Stimulated activated CD8-positive, alpha-beta memory T cell treated with anti-CD3 and anti-CD28 coated beads, Interleukin-12 subunit alpha, Interleukin-12 subunit beta, amount 100 ng/mL, for 24 hours (primary cell): ENCODE results near the gene EID1.

Source experiments
- DNase-seq: peaks from one replicate; pipeline ENCODE4 v3.0.0-alpha.2; 2020; ENCODE audit errors: extremely low read depth

EID1 gene

DNA sequence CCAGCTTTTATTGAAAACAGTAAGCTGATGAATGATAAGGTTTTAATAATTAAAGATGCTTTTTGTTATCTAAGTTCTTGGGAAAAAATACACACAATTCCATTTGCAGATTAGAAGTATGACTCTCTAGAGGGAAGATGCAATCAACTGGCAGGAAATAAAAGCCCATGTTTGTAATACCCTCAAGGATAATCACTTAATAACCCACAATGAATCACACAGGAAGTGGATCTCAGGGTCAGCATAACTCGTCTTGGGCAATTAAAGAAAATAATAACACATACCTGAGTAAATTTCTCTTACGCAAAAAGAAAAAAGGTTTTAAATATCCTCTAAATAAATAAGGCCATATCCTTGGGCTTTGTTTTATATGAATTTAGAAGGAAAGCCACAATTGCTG, 9.4 kb upstream of the EID1 start:
- DNase-seq = no peak

DNA sequence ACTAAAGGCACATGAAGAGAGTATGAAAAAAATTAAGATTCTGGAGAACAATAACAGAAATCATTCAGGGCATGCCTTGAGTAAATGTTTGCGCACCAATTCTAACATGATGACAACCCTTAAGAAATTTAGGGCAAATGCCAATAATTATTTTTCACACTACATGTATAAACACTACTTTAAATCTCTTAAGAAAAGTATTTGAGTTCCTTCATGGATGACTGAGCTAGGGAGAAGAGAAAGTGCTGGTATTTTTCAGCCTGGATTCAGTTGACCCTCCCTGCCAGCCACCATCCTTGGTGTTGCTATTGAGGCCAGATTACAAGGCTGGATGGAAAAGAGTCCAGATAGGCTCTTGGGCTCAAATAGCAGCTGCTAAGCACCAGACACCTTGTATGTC, 8.0 kb upstream of the EID1 start:
- DNase-seq = no peak

DNA sequence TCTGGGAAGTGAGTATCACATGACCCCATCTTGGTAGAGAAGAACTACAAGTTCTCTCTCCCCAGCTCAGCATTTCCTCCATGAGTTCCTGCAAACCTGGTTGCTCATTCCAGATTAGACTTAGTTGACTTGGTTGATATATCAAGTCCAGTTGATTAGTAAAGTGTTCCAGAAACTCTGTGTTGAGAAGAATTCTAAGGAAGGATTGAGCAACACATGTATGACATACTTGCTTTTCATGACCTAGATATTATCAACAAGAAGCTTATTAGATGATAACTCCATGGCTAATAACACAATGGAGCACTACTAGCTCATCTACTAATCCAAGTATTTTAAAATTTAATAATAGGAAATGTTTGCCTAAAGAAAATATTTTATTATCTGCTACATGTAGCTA, 6.4 kb upstream of the EID1 start:
- DNase-seq = no peak

DNA sequence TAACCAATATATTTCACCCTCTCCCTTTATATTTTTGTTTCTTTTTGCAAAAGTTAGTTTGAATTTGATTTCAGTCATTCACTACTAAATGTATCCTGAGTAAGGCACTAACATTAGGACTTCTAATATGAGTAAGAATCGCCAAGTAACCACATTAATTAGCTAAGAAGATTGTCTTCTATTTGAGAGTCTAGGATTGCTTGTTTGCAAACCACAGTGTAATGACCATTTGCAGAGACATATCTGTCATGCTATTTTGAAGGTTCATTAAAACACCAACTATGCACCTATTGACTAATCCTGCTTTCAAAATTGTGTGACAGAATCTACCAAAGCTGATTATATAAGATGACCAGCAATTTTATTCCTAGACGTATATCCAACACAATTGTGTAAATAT, 5.3 kb upstream of the EID1 start:
- DNase-seq = no peak

DNA sequence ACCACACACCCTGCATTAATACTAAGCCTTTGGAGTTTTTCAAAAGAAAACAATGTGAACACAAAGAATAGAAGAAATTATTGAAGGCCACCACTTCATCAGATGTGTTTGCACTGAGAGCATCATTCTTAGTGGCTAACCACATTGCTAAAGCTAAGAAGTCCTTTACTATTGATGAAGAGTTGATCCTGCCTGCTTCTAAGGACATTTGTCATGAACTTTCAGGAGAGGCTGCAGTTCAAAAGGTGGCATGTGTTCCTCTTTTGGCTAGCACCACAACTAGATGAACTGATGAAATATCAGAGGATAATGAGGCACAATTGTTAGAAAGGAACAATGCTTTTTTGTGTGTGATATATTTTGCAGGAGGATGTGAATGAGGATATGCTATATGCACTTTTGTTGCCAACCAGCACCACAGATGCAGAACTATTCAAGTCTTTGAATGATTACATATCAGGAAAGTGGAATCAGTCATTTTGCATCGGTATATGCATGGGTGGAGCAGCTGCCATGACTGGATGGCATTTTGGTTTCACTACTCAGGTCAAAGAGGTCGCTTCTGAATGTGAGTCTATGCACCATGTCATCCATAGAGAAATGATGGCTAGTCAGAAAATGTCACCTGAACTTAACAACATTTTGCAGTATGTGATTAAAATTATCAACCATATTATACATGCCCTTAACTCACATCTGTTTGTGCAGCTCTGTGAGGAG, 2.5 kb upstream of the EID1 start:
- DNase-seq = no peak

DNA sequence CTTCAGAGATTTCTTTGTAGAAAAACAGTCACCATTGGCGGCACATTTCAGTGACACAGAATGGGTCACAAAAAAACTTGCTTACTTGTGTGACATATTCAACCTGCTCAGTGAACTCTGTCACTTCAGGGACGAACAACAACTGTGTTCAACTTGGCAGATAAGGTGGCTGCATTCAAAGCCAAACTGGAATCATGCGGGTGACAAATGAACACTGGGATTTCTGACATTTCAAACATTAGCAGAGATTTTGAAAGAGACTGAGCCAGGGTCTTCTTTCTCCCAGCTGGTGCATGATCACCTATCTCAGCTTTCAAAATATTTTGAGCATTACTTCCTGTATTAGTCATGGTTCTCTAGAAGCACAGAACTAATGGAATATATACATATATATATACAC, 1.9 kb upstream of the EID1 start:
- DNase-seq = no peak

DNA sequence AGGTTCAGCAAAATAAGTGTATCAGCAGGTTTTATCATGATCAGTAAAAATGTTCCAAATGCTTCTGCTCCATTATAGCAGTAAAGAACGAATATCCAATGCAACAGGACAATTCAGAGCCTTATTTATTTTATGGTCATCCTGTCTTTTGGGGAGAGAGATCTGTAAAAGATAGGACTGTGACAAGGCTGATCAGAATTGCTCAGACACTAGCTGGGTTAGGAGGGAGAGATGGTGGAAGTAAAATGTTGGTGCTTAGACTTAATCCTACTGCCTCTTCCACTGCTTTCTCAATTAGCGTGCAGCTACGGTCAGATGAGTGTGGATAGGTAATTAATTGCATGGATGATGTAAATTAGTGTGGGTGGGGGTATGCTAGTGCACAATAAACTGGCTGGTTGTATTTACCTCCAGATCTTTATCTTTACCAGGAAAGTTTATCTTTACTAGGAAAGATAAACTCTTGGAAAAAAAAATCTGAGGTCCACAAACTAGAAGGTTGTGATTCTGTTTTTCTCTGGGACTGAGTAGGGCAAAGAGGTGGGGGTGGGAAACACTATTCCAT, 2.2 kb downstream of the EID1 start:
- DNase-seq = no peak

DNA sequence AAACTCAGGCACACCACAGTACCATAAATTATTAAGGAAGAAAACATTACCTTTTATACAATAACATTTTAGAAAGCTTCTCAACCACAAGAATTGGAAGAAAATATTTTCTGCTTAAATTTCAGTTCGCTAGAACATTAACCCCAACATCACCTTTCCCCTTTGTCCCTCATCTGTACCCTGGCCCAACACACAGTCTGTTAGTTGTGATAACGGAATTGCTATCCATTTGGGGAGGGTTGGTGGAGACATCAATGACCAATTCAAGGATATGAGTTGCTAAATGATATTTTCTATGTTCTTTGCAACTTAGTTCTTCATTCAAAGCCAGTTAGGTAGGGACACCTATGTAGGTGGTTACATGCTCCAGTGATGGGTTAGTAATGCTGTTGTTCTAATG, 5.8 kb downstream of the EID1 start:
- DNase-seq = no peak

DNA sequence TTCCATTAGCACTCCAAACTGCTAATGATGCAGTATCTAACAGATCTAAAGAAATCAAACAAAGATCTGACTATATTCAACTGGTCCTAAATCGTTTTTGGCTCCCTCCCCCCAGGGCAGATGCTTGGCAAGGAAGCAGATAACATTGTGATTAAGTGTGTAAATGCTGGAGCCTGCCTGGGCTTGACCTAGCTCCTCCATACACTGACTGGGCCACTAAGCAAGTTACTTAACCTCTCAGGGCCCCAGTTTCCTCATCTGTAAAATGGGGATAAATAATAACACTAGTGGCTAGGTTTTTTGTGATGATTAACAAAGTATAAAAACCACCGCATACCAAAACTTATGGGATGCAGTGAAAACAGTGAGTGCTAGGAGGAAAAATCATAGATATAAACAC, 9.2 kb downstream of the EID1 start:
- DNase-seq = no peak

DNA sequence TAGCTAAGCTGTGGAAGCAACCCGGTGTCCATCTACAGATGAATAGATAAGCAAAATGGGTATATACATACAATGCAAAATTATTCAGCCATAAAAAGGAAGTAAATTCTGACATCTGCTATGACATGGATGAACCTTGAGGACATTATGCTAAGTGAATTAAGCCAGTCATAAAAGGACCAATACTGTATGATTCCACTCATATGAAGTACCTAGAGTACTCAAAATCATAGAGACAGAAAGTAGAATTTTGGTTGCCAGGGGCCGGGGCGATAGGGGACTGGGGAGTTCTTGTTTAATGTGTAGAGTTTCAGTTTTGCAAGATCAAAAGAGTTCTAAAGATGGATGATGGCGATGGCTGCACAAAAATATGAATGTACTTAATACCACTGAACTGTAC, 10.3 kb downstream of the EID1 start:
- no peak for DNase-seq

DNA sequence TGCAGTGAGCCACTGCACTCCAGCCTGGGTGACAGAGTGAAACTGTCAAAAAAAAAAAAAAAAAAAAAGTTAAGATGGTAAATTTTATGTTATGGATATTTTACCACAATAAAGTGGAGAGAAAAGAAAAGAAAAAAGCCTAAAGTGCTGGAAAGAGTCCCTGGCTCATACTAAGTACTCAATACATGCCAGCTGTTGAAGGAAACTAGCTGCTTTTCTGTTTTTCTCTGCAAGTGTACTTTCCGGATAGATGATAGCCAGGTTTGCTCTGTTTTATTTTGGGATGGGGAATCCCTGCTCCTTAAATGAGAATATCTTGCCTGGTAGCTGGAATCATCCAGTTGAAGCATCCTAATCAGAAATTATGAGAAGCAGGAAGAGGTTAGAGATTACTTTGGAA, 10.9 kb downstream of the EID1 start:
- no peak for DNase-seq

DNA sequence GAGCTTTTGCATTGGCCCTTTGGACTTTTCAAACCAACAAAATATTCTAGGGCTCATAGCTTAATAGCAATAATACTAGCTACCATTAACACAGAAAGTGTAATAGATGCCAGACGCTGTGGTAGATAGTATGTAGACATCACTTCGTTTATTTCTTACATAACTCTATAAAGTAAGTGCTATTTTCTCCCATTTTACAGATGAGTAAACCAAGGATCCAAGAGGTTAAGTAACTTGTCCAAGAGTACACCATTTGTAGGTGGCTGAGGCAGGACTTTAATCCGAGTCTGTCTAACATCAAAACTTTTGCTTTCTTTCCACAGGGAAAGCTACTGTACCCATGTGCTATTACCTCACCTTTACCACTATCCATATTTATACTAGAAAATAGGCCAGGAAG, 12.0 kb downstream of the EID1 start:
- no peak for DNase-seq

DNA sequence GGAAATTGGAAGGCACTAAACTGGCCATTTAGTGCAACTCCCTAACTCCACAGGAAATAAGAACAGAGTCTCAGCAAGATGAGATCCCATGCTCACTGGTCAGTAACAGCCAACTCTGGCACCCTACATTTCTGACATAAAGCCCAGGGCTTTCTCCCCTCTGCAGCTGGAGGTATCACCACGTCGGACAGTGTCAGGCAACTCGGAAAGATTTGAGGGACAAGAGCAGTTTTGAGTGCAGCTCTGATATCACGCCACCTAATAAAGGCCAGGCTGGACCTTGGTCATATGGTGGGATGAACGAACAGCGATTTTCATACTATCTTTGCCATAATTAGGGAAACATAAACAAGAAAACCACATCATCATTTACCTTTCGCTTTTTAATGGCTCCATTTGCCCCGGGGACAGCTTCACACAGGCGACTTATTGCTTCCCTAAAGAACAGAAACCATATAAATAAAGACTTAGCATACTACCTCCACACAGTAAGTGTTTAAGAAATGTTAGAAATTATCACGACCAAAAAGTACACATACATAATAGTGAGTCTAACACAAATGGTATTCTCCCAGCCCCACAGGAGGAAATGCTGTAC, 12.5 kb downstream of the EID1 start:
- DNase-seq = no peak

DNA sequence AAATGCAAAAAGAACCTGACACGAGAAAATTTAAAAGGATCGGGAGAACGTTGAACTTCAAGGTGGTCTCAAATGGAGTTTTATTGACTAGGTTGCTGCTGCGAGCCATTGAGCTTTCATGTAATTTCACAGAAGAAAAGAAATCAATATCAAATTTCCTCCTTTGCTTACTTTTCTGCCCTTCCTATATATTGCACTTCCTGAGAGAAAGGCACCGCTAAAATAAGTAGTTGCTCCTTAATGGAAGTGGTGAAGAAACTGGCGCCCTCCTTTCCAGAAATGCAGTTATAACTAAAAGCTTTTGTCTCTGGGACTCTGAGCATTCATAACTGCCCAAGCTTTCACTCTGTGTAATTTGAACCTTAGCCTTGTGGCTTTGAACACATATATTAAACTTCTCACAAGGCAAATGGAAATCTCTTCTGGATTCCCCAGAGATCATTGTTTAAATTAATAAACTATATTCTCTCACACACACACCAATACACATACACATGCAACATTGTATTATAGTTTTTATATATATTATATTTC, 13.4 kb downstream of the EID1 start:
- DNase-seq = no peak

DNA sequence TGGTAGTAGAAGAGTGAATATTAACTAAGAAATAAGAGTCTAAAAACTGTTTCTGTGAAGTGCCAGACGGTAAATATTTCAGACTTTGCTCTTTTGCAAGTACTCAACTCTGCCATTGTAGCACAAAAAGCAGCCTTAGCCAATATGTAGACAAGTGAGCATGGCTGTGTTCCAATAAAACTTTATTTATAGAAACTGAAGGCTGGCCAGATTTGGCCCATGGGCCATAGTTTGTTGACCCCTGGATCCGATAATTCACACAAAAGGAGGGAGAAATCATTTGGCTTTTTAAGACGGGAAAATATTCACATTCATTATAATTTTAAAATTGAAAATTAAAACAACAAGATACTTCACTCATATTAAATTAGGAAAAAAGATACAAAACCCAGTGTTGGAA, 15.4 kb downstream of the EID1 start:
- DNase-seq = no peak

DNA sequence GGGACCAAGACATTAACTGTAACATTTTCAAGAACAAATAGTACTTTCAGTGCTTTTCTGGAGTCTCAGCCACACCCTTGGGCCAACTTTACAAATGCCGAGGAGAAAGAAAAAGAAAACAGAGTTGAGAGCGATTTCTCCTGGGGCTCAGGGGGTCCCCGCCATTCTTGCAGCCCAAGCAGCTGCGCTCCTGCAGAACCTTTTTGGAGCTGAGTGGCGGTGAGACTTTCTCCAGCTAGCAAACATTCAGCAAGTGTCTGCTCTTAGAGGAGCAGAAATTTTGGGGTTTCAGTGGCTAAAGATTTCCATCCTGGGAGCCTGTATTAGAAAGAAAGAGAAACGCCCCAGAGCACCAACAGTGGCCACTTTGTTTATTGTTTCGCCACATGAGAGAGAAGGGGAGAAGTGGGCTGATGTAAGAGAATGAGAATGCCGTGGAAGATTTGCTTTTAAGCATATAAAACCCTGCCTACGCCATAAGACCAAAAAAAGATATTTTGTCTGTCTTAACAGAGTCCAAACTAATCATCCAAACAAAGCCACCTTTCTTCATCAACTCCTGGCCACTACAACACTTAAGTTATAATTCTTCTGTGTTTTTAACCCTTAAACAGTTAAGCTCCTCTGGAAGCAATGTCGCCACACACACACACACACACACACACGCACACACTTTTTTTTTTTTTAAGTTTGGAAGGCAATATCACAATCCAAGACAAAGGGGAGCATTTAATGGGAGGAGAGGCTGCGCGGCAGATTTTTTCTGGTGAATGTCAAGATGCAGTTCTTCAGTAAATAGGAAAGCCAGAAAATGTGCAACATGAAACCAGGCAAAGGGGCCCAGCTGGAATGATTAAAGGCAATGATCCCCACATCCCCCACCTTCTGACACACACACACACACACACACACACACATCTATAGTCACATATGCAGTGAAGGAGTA, 19.2 kb downstream of the EID1 start:
- no peak for DNase-seq

DNA sequence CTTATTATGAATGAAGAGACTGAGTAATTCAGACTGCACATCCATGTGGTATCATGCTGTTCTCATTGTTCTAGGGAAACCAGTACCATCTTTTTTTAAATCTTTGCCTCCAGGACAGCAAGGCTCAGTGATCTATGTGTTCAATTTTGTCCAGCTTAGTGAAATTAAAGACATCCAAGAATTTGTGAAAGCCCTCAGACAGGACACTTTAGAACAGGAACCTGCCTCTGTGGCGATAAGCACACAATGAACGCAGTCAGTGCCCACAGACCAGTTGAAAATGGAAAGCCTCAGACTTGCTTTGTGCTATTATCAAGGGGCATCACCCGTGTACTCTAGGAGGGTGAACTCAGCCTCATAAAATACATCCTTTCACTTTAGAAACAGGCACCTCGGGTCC, 20.1 kb downstream of the EID1 start:
- DNase-seq = no peak

DNA sequence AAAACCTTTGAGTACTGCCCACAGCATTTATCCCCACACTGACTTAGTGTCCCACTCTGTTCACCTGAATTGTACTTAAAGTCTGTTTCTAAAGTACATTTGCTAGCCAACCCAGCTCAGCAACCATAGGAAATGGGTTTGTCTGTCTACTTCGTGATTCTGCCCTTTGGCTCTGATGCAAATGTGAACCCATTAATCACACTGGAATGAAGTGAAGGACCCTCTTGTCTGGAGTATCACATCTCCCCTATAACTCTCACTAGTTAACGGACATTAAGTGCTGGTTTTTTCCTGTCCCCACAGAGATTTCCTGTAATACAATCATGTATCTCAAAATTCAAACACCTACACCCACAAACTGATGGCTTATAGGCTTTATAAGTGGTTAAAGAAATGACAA, 20.5 kb downstream of the EID1 start:
- DNase-seq = no peak

DNA sequence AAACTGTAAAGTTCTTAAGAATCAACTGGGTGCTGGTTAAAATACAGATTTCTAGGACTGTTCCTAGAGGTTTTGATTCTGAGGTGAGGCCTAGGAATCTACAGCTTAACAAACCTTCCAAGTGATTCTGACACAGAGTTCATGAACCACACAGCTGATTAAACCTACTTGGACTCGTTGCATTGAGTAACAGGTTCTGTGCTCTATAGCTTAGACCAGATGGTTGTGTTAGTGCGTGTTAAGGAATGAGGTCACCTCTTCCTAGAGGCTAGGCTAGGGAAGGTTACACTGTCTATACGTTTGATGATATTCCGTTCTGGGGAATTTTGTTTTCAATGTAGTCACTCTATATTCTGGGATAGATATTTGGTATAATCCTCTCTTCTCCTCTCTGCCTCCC, 21.9 kb downstream of the EID1 start:
- no peak for DNase-seq

DNA sequence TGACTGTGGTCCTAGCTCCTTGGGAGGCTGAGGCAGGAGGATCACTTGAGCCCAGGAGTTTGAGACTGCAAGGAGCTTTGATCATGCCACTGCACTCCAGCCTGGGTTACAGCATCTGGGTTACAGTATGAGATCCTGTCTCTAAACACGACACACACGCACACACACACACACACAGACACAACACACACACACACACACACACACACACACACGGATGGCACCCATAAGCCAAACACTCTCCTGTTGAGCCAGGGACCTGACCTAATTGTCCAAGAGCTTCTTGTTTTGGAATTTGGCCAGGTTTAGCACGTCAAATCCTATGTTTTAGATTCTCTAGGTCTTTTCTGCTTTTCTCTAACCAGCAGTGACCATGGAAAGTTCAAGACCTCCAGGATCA, 26.8 kb downstream of the EID1 start:
- no peak for DNase-seq

DNA sequence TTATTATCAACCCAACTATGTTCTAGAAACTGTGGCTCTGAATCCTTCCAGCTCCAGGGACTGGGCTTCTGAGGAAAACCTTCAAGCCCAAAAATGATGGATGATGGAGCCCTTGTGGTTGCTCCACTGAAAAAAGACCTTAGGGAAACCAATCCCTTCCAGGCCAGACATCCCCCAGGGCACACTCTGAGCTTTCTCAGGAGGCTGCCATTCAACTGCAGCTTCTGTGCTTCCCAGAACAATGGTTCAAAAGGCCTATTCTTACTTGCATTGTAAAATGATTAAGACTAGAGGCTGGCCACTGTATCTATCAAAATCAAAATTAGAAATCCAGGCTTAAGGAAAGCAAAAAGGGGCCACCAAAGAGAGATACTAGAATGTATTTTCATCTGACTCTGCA, 27.3 kb downstream of the EID1 start:
- DNase-seq = no peak

DNA sequence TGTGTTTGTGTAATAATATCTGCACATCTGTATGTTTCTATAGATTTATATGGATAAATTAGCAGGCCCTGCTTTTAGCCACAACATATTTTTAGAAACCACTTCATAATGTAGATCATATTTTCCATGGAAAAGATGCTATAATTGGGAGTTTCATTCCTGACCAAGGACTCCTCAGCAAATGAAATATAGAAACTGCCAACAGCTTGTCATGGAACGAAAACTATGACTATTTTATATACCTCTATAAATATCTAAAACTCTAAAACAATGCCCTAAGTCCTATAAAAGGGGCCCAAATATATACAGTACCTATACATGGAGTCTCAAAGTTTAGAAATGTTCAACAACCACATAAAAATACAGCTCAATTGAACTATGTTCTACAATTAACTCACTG, 27.9 kb downstream of the EID1 start:
- no peak for DNase-seq
